WI38 (cell line): Measurements from ENCODE around the gene EMD.

Source experiments
- H3K4me3 ChIP-seq: 2 replicates; pipeline ENCODE4 v1.5.1; 2011; ENCODE audit warnings: low read depth, mild to moderate bottlenecking, control low read depth, low read length
- CTCF ChIP-seq: IDR thresholded peaks from 2 replicates; pipeline ENCODE4 v1.5.1; 2012; ENCODE audit warnings: low read depth, mild to moderate bottlenecking, control low read depth, low read length

EMD gene

GRCh38 chrX:154356596-154356995 is 22.5 kb upstream of the EMD start:
- no peak for TF ChIP-seq CTCF
- H3K4me3 ChIP-seq: no peak overlapping the region

GRCh38 chrX:154357205-154357604 is 21.9 kb upstream of the EMD start:
- no peak for TF ChIP-seq CTCF
- H3K4me3 ChIP-seq: no peak overlapping the region

GRCh38 chrX:154358011-154358410 is 21.1 kb upstream of the EMD start:
- no peak overlapping the region for H3K4me3 ChIP-seq
- no peak for TF ChIP-seq CTCF

GRCh38 chrX:154358829-154359228 is 20.3 kb upstream of the EMD start:
- H3K4me3 ChIP-seq: no peak overlapping the region
- TF ChIP-seq CTCF: no peak

GRCh38 chrX:154359362-154360154 is 19.5 kb upstream of the EMD start:
- TF ChIP-seq CTCF: no peak
- H3K4me3 ChIP-seq: no peak overlapping the region

- H3K4me3 ChIP-seq: no peak overlapping the region
- TF ChIP-seq CTCF: no peak
Measured at GRCh38 chrX:154360155-154360713, 18.9 kb upstream of the EMD start.

- no peak for TF ChIP-seq CTCF
- no peak overlapping the region for H3K4me3 ChIP-seq
Measured at GRCh38 chrX:154362085-154362742, 16.9 kb upstream of the EMD start.
